H9 (cell line): ENCODE measurements around the gene TPT1. TPM values are rescaled to one million over a fixed set of nuclear protein-coding genes. Genes with fewer than 3 reads are reported as not detected.

Source experiments
- DNase-seq: peaks from one replicate; pipeline ENCODE4 v3.0.0-alpha.2; 2017
- H2AFZ ChIP-seq: one replicate; pipeline ENCODE4 v1.6.1; 2013; ENCODE audit warnings: mild to moderate bottlenecking, low read length, control low read depth, moderate library complexity
- H2AK5ac ChIP-seq: 2 replicates; pipeline ENCODE4 v1.6.1; 2013; ENCODE audit warnings: low read length, control low read depth, mixed read lengths; ENCODE audit not compliant: insufficient read length
- H2BK120ac ChIP-seq: one replicate; pipeline ENCODE4 v1.6.1; 2013; ENCODE audit warnings: low read depth, mild to moderate bottlenecking, low read length, control low read depth, inconsistent platforms; ENCODE audit not compliant: poor library complexity, severe bottlenecking
- H2BK12ac ChIP-seq: 2 replicates; pipeline ENCODE4 v1.6.1; 2013; ENCODE audit warnings: low read length, control low read depth, mixed read lengths, low read depth; ENCODE audit not compliant: insufficient read length
- H2BK15ac ChIP-seq: 2 replicates; pipeline ENCODE4 v1.6.1; 2013; ENCODE audit warnings: low read depth, low read length, control low read depth
- H2BK20ac ChIP-seq: one replicate; pipeline ENCODE4 v1.6.1; 2013; ENCODE audit warnings: low read depth, mild to moderate bottlenecking, low read length, control low read depth, inconsistent platforms; ENCODE audit not compliant: poor library complexity, severe bottlenecking
- H2BK5ac ChIP-seq: 2 replicates; pipeline ENCODE4 v1.6.1; 2013; ENCODE audit warnings: low read length, control low read depth, mixed read lengths; ENCODE audit not compliant: insufficient read length
- H3K14ac ChIP-seq: 2 replicates; pipeline ENCODE4 v1.6.1; 2013; ENCODE audit warnings: low read length, control low read depth; ENCODE audit not compliant: insufficient read depth
- H3K18ac ChIP-seq: 2 replicates; pipeline ENCODE4 v1.6.1; 2013; ENCODE audit warnings: low read depth, mild to moderate bottlenecking, mixed read lengths, low read length, control low read depth; ENCODE audit not compliant: insufficient read length
- H3K23ac ChIP-seq: 2 replicates; pipeline ENCODE4 v1.6.1; 2013; ENCODE audit warnings: low read length, control low read depth, mixed read lengths, low read depth; ENCODE audit not compliant: insufficient read length
- H3K23me2 ChIP-seq: 2 replicates; pipeline ENCODE4 v1.6.1; 2013; ENCODE audit warnings: low read depth, mild to moderate bottlenecking, mixed read lengths, low read length, control low read depth; ENCODE audit not compliant: insufficient read length, poor library complexity, severe bottlenecking
- H3K27ac ChIP-seq: 2 replicates; pipeline ENCODE4 v1.5.1; 2013; ENCODE audit warnings: low read length, control low read depth, mixed read lengths, low read depth; ENCODE audit not compliant: insufficient read length
- H3K27me3 ChIP-seq: 2 replicates; pipeline ENCODE4 v1.6.1; 2013; ENCODE audit warnings: low read length, control low read depth, inconsistent platforms; ENCODE audit not compliant: insufficient read depth
- H3K4ac ChIP-seq: 2 replicates; pipeline ENCODE4 v1.6.1; 2013; ENCODE audit warnings: low read depth, mild to moderate bottlenecking, control low read depth, inconsistent platforms, low read length, moderate library complexity
- H3K4me1 ChIP-seq: 2 replicates; pipeline ENCODE4 v1.6.1; 2013; ENCODE audit warnings: low read length, control low read depth, inconsistent platforms; ENCODE audit not compliant: insufficient read depth
- H3K4me2 ChIP-seq: 2 replicates; pipeline ENCODE4 v1.6.1; 2013; ENCODE audit warnings: low read length, control low read depth, mixed read lengths; ENCODE audit not compliant: insufficient read length, insufficient read depth
- H3K56ac ChIP-seq: 2 replicates; pipeline ENCODE4 v1.6.1; 2013; ENCODE audit warnings: low read depth, mild to moderate bottlenecking, mixed read lengths, low read length, control low read depth; ENCODE audit not compliant: insufficient read length
- H3K79me1 ChIP-seq: 2 replicates; pipeline ENCODE4 v1.6.1; 2013; ENCODE audit warnings: low read depth, mild to moderate bottlenecking, moderate library complexity, low read length, control low read depth, inconsistent platforms; ENCODE audit not compliant: insufficient read depth, poor library complexity, severe bottlenecking
- H3K79me2 ChIP-seq: 2 replicates; pipeline ENCODE4 v1.6.1; 2013; ENCODE audit warnings: low read length, control low read depth, inconsistent platforms; ENCODE audit not compliant: insufficient read depth
- H3K9ac ChIP-seq: 2 replicates; pipeline ENCODE4 v1.6.1; 2013; ENCODE audit warnings: low read length, control low read depth, mixed read lengths; ENCODE audit not compliant: insufficient read length; ENCODE audit errors: extremely low read depth
- H3K9me3 ChIP-seq: one replicate; pipeline ENCODE4 v1.6.1; 2013; ENCODE audit warnings: low read depth, low read length, inconsistent platforms; ENCODE audit not compliant: control insufficient read depth
- H3T11ph ChIP-seq: one replicate; pipeline ENCODE4 v1.6.1; 2013; ENCODE audit warnings: mild to moderate bottlenecking, low read length, control low read depth, inconsistent platforms
- H4K20me1 ChIP-seq: one replicate; pipeline ENCODE4 v1.6.1; 2013; ENCODE audit not compliant: control insufficient read depth, insufficient read length, insufficient read depth
- H4K5ac ChIP-seq: 2 replicates; pipeline ENCODE4 v1.6.1; 2013; ENCODE audit warnings: low read depth, mild to moderate bottlenecking, mixed read lengths, low read length, control low read depth; ENCODE audit not compliant: insufficient read length
- H4K8ac ChIP-seq: replicated peaks from 2 replicates; pipeline ENCODE4 v1.6.1; 2013; ENCODE audit warnings: low read length, control low read depth, mixed read lengths, low read depth; ENCODE audit not compliant: insufficient read length
- H4K91ac ChIP-seq: 2 replicates; pipeline ENCODE4 v1.6.1; 2013; ENCODE audit warnings: low read depth, mild to moderate bottlenecking, moderate library complexity, mixed read lengths, low read length, control low read depth; ENCODE audit not compliant: insufficient read length
- H3K27ac Mint-ChIP-seq, 3 experiments: 2 replicates in 2 of 3; 3 replicates in 1 of 3; pipeline ENCODE4 v1.8.0; 2020 to 2021; ENCODE audit warnings: mixed read lengths in 3 of 3, mild to moderate bottlenecking in 1 of 3, moderate library complexity in 1 of 3
- H3K27me3 Mint-ChIP-seq: 2 replicates; pipeline ENCODE4 v1.8.0; 2021; ENCODE audit warnings: low read depth, mild to moderate bottlenecking, moderate library complexity, mixed read lengths
- H3K36me3 Mint-ChIP-seq, 3 experiments: 2 replicates in 2 of 3; 3 replicates in 1 of 3; pipeline ENCODE4 v1.8.0; 2020 to 2021; ENCODE audit warnings: low read depth in 3 of 3, mixed read lengths in 3 of 3; ENCODE audit not compliant: insufficient read depth in 1 of 3
- H3K4me1 Mint-ChIP-seq, 2 experiments: 2 replicates each; pipeline ENCODE4 v1.8.0; 2020; ENCODE audit warnings: mixed read lengths in 2 of 2
- H3K4me3 Mint-ChIP-seq, 2 experiments: 2 replicates in 1 of 2; 3 replicates in 1 of 2; pipeline ENCODE4 v1.8.0; 2020 to 2021; ENCODE audit warnings: mild to moderate bottlenecking in 2 of 2, mixed read lengths in 2 of 2, moderate library complexity in 1 of 2
- H3K9me3 Mint-ChIP-seq, 2 experiments: 2 replicates in 1 of 2; 3 replicates in 1 of 2; pipeline ENCODE4 v1.8.0; 2020; ENCODE audit warnings: mild to moderate bottlenecking in 2 of 2, mixed read lengths in 2 of 2, moderate library complexity in 1 of 2
- CTCF ChIP-seq: fragments of 200-600 bp; sonication (generic); conservative IDR thresholded peaks from 3 replicates; pipeline ENCODE4 v1.8.0; 2021; ENCODE audit warnings: antibody characterized with exemption, mild to moderate bottlenecking
- WGBS: extraction: QIAGEN DNeasy Blood & Tissue Kit; methylation state at CpG from one replicate; pipeline ENCODE4 v1.1.7; 2013; ENCODE audit warnings: missing lambda C conversion rate, low lambda C conversion rate, mixed read lengths; ENCODE audit not compliant: insufficient read length; ENCODE audit errors: extremely low coverage; 5-methylcytosine and 5-hydroxymethylcytosine counted together
- total RNA-seq: library from RNA; stranded (reverse); gene quantifications from 2 replicates; pipeline ENCODE4 v1.2.1, GENCODE V29; 2021

The TPT1 gene
- total RNA-seq, 1 experiment from 2014 or later, result 2,205 TPM

DNA sequence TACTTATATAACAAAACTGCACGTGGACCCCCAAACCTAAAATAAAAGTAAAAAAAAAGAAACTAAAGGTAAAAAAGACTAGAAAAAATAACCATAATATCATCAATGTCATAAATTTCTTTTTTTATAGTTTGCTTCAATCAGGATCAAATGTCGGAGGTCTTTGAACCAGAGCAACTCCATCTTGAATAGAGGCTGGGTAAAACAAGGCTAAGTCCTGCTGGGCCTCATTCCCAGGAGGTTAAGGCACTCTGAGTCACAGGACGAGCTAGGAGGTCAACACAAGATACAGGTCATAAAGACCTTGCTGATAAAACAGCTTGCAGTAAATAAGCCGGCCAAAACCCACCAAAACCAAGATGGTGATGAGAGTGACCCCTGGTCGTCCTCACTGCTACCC lies 24.0 kb downstream of the TPT1 start:
- H3K9ac ChIP-seq, result no peak overlapping the region
- H2AK5ac ChIP-seq, result no peak overlapping the region
- H3K27ac Mint-ChIP-seq, result no peak overlapping the region
- peaks cover 2% of the 10 kb centered on the region for H3K27me3 Mint-ChIP-seq
- H2AFZ ChIP-seq, result no peak overlapping the region
- H3K4me2 ChIP-seq, result no peak overlapping the region
- TF ChIP-seq CTCF, result no peak
- no peak overlapping the region for H4K8ac ChIP-seq
- H3K36me3 Mint-ChIP-seq, result no peaks in the 10 kb centered on the region; a peak in 2 of 7 replicates
- H3K14ac ChIP-seq, result no peak overlapping the region
- H3K56ac ChIP-seq, result no peak overlapping the region
- H3K23ac ChIP-seq, result no peak overlapping the region
- H3T11ph ChIP-seq, result no peak overlapping the region
- no peak overlapping the region for H4K91ac ChIP-seq
- no peak overlapping the region for H2BK15ac ChIP-seq
- H3K79me1 ChIP-seq, result no peaks in the 10 kb centered on the region
- no peak overlapping the region for H2BK12ac ChIP-seq
- H4K5ac ChIP-seq, result no peak overlapping the region
- no peaks in the 10 kb centered on the region for H3K79me2 ChIP-seq
- H2BK120ac ChIP-seq, result no peak overlapping the region
- no peaks in the 10 kb centered on the region for H3K9me3 Mint-ChIP-seq
- no peak overlapping the region for H2BK5ac ChIP-seq
- DNase-seq, result no peak
- H3K4me1 Mint-ChIP-seq, result peaks cover 6 to 16% of the 10 kb centered on the region in 2 experiments
- H4K20me1 ChIP-seq, result no peaks in the 10 kb centered on the region
- H3K18ac ChIP-seq, result no peak overlapping the region
- H3K27me3 ChIP-seq, result no peaks in the 10 kb centered on the region
- no peak overlapping the region for H3K4me3 Mint-ChIP-seq
- no peaks in the 10 kb centered on the region for H3K9me3 ChIP-seq
- no peak overlapping the region for H3K4ac ChIP-seq
- no peaks in the 10 kb centered on the region for H3K23me2 ChIP-seq
- no peak overlapping the region for H3K27ac ChIP-seq
- H2BK20ac ChIP-seq, result no peak overlapping the region
- H3K4me1 ChIP-seq, result no peaks in the 10 kb centered on the region
- no CpG with 5 or more reads among the region's 5 CpGs for WGBS
